B cell (primary cell): Measurements from ENCODE around the gene ADAM23. TPM values are rescaled to one million over a fixed set of nuclear protein-coding genes. Genes with fewer than 3 reads are reported as not detected.

Experiments used
- ATAC-seq: fragments of 200-7000 bp; cut with Tn5 transposase; one replicate; pipeline ENCODE4 v1.10.0; 2021; ENCODE audit warnings: low read depth, mild to moderate bottlenecking, moderate number of reproducible peaks, moderate library complexity
- CTCF ChIA-PET: fragments of 350-600 bp; sonication (Branson Sonifier 250); formaldehyde crosslinking; loops from one replicate; lab custom pipeline; 2021; ENCODE audit warnings: antibody characterized with exemption, inconsistent platforms; lab: Charles Lee
- POLR2A ChIA-PET: fragments of 350-600 bp; sonication (Branson Sonifier 250); formaldehyde crosslinking; loops from one replicate; lab custom pipeline; 2021; ENCODE audit warnings: antibody characterized with exemption; lab: Charles Lee
- DNase-seq: peaks from one replicate; pipeline ENCODE4 v3.0.0; 2013
- H2AFZ ChIP-seq: 2 replicates; pipeline ENCODE4 v1.6.1; 2012; ENCODE audit warnings: mild to moderate bottlenecking, low read depth, low read length; ENCODE audit not compliant: insufficient read depth, poor library complexity, severe bottlenecking
- H3K27ac ChIP-seq, 2 donors: 1 replicate in 1 of 2; 2 replicates in 1 of 2; pipeline ENCODE4 v1.5.1; 2012 to 2013; ENCODE audit warnings: low read length in 2 of 2, mild to moderate bottlenecking in 2 of 2, moderate library complexity in 1 of 2
- H3K27me3 ChIP-seq, 4 experiments: fragments of 200-600 bp in 1 of 4; sonication (generic) in 1 of 4; replicated peaks in 1 of 4; 1 replicate in 2 of 4; 2 replicates in 2 of 4; pipeline versions ENCODE4 v1.6.1 to v1.7.0; 2013 to 2016; ENCODE audit warnings: low read length in 3 of 4, mild to moderate bottlenecking in 2 of 4, mixed read lengths in 1 of 4, moderate library complexity in 1 of 4; ENCODE audit not compliant: insufficient read depth in 4 of 4, control insufficient read depth in 3 of 4; ENCODE audit errors: control extremely low read depth in 1 of 4
- H3K36me3 ChIP-seq, 2 experiments: replicated peaks in 1 of 2; 1 replicate in 1 of 2; 2 replicates in 1 of 2; pipeline versions ENCODE4 v1.6.1 to v1.7.1; 2013; ENCODE audit warnings: low read length in 1 of 2; ENCODE audit not compliant: insufficient read depth in 2 of 2, control insufficient read depth in 1 of 2; ENCODE audit errors: control extremely low read depth in 1 of 2, extremely low read depth in 1 of 2
- H3K4me1 ChIP-seq, 2 donors: fragments of 200-600 bp in 1 of 2; sonication (generic) in 1 of 2; 1 replicate in 1 of 2; 2 replicates in 1 of 2; pipeline versions ENCODE4 v1.5.1 to v1.6.1; 2013 to 2017; ENCODE audit warnings: low read length in 2 of 2; ENCODE audit not compliant: control insufficient read depth in 2 of 2, insufficient read depth in 2 of 2
- H3K4me2 ChIP-seq: replicated peaks from 2 replicates; pipeline ENCODE3; 2012; ENCODE audit warnings: mild to moderate bottlenecking, low read depth, low read length; ENCODE audit not compliant: poor library complexity, severe bottlenecking
- H3K4me3 ChIP-seq, 5 experiments: fragments of 200-600 bp in 1 of 5; sonication (generic) in 1 of 5; 1 replicate in 3 of 5; 2 replicates in 2 of 5; pipeline versions ENCODE4 v1.5.1 to v1.7.0; 2011 to 2016; ENCODE audit warnings: low read length in 4 of 5, mild to moderate bottlenecking in 4 of 5, low read depth in 2 of 5, control low read depth in 1 of 5, moderate library complexity in 1 of 5; ENCODE audit not compliant: insufficient read depth in 1 of 5; ENCODE audit errors: control extremely low read depth in 1 of 5, extremely low read depth in 1 of 5
- H3K79me2 ChIP-seq: fragments of 200-600 bp; sonication (generic); one replicate; pipeline ENCODE4 v1.6.0; 2016; ENCODE audit warnings: low read length; ENCODE audit not compliant: control insufficient read depth, insufficient read depth
- H3K9ac ChIP-seq: fragments of 200-600 bp; sonication (generic); 2 replicates; pipeline ENCODE4 v1.6.1; 2017; ENCODE audit warnings: mild to moderate bottlenecking, low read length, moderate library complexity
- H3K9me3 ChIP-seq, 3 donors: one replicate each; pipeline versions ENCODE4 v1.6.1 to v1.7.1; 2013; ENCODE audit warnings: low read length in 2 of 3; ENCODE audit not compliant: control insufficient read depth in 2 of 3, insufficient read depth in 1 of 3; ENCODE audit errors: control extremely low read depth in 1 of 3
- H4K20me1 ChIP-seq: 2 replicates; pipeline ENCODE4 v1.6.0; 2012; ENCODE audit warnings: mild to moderate bottlenecking, low read length; ENCODE audit not compliant: insufficient read depth, control insufficient read depth, poor library complexity, severe bottlenecking
- H3K27ac Mint-ChIP-seq: one replicate; pipeline ENCODE4 v1.8.0; 2021; ENCODE audit warnings: mixed read lengths
- H3K27me3 Mint-ChIP-seq: one replicate; pipeline ENCODE4 v1.8.0; 2021; ENCODE audit warnings: mixed read lengths
- H3K4me1 Mint-ChIP-seq: one replicate; pipeline ENCODE4 v1.8.0; 2021; ENCODE audit warnings: mixed read lengths
- H3K4me3 Mint-ChIP-seq: one replicate; pipeline ENCODE4 v1.8.0; 2021; ENCODE audit warnings: mixed read lengths
- H3K9me3 Mint-ChIP-seq: one replicate; pipeline ENCODE4 v1.8.0; 2022; ENCODE audit warnings: mixed read lengths; ENCODE audit not compliant: insufficient read depth
- EZH2 ChIP-seq: IDR thresholded peaks from 2 replicates; pipeline ENCODE4 v1.6.1; 2012; ENCODE audit warnings: borderline replicate concordance, low read depth, mild to moderate bottlenecking, moderate library complexity, low read length; ENCODE audit not compliant: insufficient read depth, poor library complexity, severe bottlenecking
- WGBS: methylation state at CpG from one replicate; pipeline ENCODE4 v1.1.5; 2013; ENCODE audit warnings: missing lambda C conversion rate; ENCODE audit not compliant: insufficient coverage; 5-methylcytosine and 5-hydroxymethylcytosine counted together
- intact Hi-C: fragments of 100-400 bp; cut with micrococcal nuclease; formaldehyde crosslinking; loops from one replicate; pipeline ENCODE4 v1.10.0; 2022
- polyA plus RNA-seq: library from polyadenylated mRNA; depleted of rRNA; stranded (reverse); fragments of >200 nt; gene quantifications from 2 replicates; pipeline ENCODE4 v1.2.3, GENCODE V29; 2012
- total RNA-seq, 2 donors: library from RNA; stranded (reverse); fragments of 120-200 nt in 1 of 2; gene quantifications; 1 replicate in 1 of 2; 2 replicates in 1 of 2; pipeline versions ENCODE4 v1.2.3 to v1.2.4, GENCODE V29; 2013 to 2022
- TF ChIP-seq, protein P1 (sequence below): fragments of 200-600 bp; IDR thresholded peaks from one replicate; pipeline ENCODE4 v1.8.0; 2022; ENCODE audit warnings: antibody characterized with exemption, mild to moderate bottlenecking

Gene ADAM23
- total and polyA plus RNA-seq, 2 donors (not counting 1 experiment from before 2014, with no cell fraction given) = 0.78 to 1.7 TPM

DNA sequence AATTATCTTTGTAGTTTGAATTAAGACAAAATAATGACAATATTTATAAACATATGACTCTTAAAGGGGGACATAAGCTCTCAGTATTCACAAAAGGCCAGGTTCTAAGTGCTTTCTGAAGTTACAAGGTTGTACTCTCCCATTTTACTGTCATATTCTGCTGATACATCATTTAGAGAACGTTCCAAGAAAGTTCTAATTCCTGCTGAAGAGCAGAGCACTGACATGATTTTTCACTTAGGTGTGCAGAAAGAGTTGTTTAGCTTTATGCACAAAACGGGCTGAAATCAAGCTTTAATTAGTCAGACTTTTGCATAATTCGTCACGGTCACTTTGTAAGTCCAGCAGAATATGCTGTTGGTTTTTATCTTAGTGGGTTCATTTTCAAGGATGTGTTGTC, 37.3 kb downstream of the ADAM23 start:
- ChIA-PET CTCF (no interaction called here), POLR2A (no interaction called here)
- H3K4me3 ChIP-seq = no peak overlapping the region
- H3K4me1 Mint-ChIP-seq = no peaks in the 10 kb centered on the region
- intact Hi-C loops = no loop called here
- H3K36me3 ChIP-seq = no peaks in the 10 kb centered on the region
- H3K27me3 ChIP-seq = peaks cover 0 to 4% (median 0%) of the 10 kb centered on the region in 4 experiments
- no peaks in the 10 kb centered on the region for H4K20me1 ChIP-seq
- H3K4me3 Mint-ChIP-seq = no peak overlapping the region
- H3K27ac Mint-ChIP-seq = no peak overlapping the region
- no peak for TF ChIP-seq EZH2
- TF ChIP-seq, protein P1, sequence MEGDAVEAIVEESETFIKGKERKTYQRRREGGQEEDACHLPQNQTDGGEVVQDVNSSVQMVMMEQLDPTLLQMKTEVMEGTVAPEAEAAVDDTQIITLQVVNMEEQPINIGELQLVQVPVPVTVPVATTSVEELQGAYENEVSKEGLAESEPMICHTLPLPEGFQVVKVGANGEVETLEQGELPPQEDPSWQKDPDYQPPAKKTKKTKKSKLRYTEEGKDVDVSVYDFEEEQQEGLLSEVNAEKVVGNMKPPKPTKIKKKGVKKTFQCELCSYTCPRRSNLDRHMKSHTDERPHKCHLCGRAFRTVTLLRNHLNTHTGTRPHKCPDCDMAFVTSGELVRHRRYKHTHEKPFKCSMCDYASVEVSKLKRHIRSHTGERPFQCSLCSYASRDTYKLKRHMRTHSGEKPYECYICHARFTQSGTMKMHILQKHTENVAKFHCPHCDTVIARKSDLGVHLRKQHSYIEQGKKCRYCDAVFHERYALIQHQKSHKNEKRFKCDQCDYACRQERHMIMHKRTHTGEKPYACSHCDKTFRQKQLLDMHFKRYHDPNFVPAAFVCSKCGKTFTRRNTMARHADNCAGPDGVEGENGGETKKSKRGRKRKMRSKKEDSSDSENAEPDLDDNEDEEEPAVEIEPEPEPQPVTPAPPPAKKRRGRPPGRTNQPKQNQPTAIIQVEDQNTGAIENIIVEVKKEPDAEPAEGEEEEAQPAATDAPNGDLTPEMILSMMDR = no peak
- DNase-seq = no peak
- no peak overlapping the region for H3K27ac ChIP-seq
- H3K79me2 ChIP-seq = no peaks in the 10 kb centered on the region
- H3K27me3 Mint-ChIP-seq = peaks cover 5% of the 10 kb centered on the region
- H3K4me2 ChIP-seq = no peak overlapping the region
- no peaks in the 10 kb centered on the region for H3K9me3 ChIP-seq
- H3K9me3 Mint-ChIP-seq = no peaks in the 10 kb centered on the region
- H3K9ac ChIP-seq = no peak overlapping the region
- H2AFZ ChIP-seq = no peak overlapping the region
- no peak for ATAC-seq
- WGBS = 84% methylated on average over 3 of the region's 4 CpGs
- H3K4me1 ChIP-seq = no peaks in the 10 kb centered on the region

DNA sequence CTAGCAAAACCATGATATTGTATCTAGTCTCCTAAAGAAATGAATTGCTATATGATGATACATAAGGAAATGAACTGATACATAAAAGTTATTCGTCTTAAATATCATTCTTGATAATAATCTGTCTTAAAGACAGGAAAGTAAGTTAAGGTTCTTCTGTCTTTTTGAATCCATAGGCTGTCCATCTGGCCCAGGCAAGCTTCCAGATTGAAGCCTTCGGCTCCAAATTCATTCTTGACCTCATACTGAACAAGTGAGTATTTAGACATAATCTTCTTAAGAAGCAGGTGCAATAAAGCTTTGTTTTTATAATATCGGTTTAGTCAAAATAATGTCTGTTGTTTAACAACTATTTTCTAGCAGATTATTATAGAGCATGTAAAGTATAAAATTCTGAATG, 37.7 kb downstream of the ADAM23 start:
- Histone ChIP-seq H3K79me2 (no peaks in the 10 kb centered on the region), H3K27ac (no peak overlapping the region), H4K20me1 (no peaks in the 10 kb centered on the region), H3K4me3 (no peak overlapping the region), H2AFZ (no peak overlapping the region), H3K4me1 (no peaks in the 10 kb centered on the region), H3K9ac (no peak overlapping the region), H3K9me3 (no peaks in the 10 kb centered on the region), H3K4me2 (no peak overlapping the region), H3K27me3 (peaks cover 0 to 4% (median 0%) of the 10 kb centered on the region in 4 experiments), H3K36me3 (no peaks in the 10 kb centered on the region)
- whole genome bisulfite sequencing = no CpG with 5 or more reads among the region's 3 CpGs
- Mint-ChIP-seq H3K4me3 (no peak overlapping the region), H3K27ac (no peak overlapping the region), H3K27me3 (peaks cover 5% of the 10 kb centered on the region), H3K4me1 (no peaks in the 10 kb centered on the region), H3K9me3 (no peaks in the 10 kb centered on the region)
- DNase-seq (no peak), ATAC-seq (no peak)
- CTCF ChIA-PET = no interaction called here
- TF ChIP-seq EZH2 = no peak
- TF ChIP-seq, protein P1 = no peak
- POLR2A ChIA-PET = no interaction called here
- intact Hi-C loops = no loop called here
